Activated CD4-positive, alpha-beta T cell treated with anti-CD3 and anti-CD28 coated beads, Interleukin-2, Interleukin-6, amounts not matched to agents 100 ng/mL and 50 ng/mL, durations not matched to agents 16 hours and 8 hours (primary cell): ENCODE measurements around the gene LDB3.
"Not testable (repeated sequence)": the region's sequence is repeated elsewhere in the genome, so short reads cannot be mapped to it uniquely, and the experiment has no call there.

Source experiments
- DNase-seq: peaks from one replicate; pipeline ENCODE4 v3.0.0-alpha.2; 2020

LDB3 gene

DNA sequence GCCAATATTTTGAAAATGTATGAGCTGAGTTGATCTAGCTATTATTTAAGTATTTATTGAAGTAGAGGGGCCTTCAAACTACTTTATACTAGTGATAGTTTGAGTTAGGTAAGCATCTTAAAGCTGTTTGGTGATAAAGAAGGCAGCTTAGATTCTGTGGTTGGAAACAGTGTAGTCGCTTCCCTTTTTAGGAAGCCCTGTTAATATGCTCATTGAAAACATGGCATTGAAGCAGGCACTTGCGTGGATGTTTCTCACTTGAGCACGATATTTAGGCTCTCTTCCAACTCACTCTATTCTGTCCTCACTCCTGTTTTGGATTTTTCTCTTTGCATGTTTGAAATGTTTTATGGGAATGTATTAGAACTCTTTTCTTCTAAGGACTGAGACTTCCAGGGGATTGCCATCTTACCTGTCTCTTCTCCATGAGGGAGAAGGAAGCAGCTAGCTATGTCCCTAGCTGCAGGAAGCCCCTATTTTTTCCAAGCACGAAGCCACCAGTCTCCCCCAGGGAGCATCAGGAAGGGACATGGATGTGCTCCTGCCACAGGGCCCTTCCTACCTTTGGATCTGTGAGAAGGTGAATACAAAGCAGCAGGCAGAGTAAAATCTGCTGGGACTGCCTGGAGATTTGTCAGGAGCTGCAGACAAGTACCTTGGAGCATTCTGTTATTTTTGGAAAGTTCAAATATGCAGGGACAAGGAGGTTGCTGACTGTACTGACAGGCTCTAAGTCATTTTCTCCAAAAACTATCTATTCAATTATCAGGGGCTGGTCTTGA lies 66.1 kb downstream of the LDB3 start:
- no peak for DNase-seq

DNA sequence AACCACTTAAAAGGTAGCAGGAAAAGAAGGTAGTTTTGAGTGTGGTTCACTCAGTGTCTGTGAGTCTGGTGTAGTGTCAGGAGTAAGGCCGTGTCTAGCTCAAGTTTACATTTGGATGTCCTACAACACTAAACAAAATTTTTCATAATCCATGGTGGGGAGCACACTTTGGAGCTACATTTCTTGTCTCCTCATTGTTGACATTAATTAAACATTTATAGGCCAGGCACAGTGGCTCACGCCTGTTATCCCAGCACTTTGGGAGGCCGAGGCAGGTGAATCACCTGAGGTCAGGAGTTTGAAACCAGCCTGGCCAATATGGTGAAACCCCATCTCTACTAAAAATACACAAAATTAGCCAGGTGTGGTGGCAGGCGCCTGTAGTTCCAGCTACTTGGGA lies 67.0 kb downstream of the LDB3 start:
- not testable (repeated sequence) for DNase-seq

DNA sequence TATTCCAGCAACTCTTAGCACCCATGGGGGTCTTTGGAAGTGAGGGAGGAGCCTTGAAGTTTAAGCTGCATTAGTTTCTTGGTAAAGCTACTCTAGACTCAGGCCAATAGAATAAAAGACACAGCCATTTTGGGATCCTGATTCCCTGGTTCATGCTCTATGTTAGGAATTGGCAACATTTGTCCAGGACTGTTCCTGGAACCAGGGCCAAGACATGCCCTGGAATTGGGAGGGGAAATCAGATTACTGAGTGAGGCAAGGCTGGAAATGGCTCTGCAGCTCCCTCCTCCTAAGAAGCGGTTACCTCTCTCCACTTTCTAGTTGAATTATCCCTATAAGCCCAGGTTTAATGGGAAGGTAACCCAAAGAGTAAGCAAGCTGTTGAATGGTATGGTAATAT lies 73.9 kb downstream of the LDB3 start:
- no peak for DNase-seq

DNA sequence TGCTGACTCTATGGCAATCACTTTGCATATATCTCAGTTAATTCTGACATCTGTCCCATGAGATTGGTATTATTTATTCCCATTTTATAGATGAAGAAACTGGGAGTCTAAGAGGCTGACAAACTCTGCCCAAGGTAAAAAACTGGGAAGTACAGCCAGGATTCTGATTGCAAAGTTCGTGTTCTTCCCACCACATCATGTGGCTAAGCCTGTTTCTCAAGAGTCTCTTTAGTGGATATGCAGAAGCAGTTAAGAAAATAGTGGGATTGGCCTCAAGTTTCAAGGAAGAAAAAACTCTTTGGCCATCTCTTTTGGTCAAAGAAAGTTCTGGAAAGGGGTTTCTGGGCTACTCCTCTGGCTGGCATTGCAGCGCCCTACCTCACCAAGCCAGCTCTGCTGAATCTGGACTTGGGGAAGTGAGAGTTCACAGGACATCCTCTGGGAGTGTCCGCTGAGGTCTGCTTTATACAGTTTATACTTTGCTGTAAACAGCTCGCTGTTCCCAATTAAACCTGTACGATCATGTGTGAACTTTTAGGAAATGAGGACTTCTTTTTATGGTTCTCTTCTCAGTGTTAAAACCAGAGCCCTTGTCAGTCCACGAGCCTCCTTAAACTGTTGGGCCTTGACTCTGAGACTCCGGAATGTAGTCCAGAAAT lies 75.9 kb downstream of the LDB3 start:
- no peak for DNase-seq

DNA sequence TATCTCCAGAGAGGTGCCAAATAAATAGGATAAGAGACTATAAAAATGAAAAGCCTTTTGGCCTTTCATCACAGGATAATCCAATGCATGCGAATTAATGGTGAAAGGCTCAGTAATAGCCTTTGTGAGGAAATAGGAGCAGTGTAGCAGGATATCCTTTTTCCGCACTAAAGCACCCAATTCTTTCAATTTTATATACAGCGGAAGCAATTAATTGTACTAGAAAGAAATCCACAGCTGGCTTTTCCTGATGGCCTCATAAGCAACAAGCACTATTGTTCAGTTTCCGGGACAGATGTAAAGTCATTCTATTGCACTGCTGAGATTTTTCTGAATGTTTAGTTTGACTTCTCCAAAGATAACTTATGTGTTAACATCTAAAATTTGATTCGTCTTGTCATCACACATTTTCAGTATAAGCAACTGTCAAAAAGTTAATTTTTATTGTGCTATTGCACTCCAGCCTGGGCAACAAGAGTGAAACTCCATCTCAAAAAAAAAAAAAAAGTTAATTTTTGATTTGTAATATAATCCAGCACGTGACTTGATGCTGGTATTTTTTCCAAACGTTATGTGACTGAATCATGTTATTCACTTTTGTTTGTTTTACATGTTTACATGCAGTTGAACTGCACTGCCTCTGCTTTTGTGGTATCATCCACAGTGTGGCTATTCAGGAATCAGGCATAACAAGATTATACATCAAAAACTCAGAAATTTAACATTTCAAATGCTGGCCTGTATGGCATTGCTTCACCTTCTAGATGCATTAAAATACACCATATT lies 79.7 kb downstream of the LDB3 start:
- no peak for DNase-seq

DNA sequence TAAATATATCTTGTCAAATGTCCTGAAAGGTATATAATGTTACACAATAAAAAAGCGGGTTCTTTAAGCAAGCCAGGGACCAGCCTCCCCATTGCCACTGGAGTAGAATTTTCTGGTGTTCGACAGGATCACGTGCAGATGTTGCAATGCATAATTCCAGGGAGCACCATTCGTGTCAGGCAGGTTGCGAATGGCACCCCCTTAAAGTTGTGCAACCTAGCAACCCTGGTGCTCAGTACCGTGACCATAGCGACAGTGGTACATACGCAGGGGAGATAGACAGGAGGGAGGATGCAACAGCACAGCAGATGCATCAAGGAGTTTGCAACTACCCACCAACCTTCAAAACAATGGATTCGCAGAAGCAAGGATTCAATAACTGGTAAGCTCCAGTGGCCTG lies 81.5 kb downstream of the LDB3 start:
- DNase-seq: no peak

DNA sequence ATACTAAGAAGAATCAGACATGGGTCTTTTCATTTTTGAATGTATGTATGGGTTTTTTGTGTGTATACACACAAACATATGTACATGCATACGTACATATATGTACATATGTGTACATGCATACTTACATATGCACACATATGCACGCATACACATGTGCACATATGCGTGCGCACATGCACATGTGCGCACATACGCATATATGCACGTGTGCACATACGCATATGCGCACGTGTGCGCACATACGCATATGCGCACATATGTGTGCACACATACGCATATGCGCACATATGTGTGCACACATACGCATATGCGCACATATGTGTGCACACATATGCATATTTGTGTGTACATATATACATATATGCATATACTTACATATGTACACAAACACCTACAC lies 83.2 kb downstream of the LDB3 start:
- DNase-seq: no peak

DNA sequence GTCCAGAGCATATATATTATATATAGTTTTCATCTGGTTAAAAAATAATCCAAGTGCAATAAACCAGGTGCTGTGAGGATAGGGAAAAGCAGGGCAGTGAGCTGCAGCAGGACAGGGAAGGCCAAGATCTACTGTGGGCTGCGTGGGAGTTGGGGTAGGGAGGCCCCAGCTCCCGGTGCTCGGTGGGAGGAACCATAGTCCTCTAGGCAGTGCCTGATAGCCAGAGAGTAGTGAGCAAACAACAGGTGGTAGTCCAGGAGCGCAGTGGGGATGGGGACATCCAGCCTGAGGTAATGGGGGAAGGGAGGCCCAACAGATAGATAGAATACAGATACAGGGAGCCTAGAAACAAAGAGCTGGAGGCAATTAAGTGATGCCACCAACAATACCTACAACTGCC lies 84.0 kb downstream of the LDB3 start:
- no peak for DNase-seq

DNA sequence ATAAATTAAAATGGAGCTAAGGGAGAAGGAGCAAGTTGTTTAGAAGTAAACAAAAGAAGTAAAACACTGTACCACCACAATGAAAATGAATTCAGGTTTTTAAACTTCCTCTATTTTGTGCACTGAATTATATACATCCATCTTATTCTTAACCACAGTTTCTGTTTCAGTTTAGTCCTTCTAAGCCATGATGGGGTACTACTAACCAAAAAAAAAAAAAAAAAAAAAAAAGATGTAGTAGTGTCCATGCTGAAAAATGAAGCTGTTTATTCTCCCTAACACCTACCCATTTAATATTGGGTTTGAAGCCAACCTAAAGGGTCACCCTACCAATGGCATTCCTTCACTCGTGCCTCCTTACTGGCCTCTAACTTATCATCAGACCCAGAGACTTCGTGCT lies 84.7 kb downstream of the LDB3 start:
- no peak for DNase-seq

DNA sequence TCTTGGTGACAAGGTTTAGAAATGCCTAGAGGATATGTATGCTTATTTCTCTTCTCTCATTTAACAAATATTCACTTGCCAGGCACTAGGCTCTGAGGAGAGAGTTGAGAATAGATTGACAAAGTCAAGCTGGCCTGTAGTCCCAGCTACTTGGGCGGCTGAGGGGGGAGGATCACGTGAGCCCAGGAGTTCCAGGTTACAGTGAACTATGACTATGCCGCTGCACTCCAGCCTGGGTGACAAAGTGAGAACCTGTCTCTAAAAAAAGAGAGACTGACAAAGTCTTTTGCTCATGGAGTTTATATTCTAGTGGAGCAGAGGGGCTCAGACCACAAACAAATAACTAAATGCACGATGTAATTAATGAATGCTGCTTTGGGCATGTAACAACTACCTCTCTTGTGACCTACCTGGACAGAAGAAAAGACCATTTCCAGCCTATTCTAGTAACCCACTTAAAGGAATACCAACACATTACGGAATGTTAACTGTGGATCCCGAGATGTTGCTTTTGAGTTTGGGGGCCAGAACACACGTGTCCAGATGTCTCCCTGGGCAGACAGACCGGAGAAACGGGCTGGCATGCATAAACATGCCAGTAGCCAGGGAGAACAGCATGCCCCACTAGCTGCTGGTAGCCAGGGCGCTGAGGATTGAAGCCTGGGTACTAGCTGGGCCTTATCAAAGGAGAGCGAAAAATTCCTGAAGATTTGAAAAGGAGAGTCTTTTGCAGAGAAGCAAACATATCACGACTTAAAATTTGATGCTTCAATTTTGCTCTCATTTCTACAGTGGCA lies 85.5 kb downstream of the LDB3 start:
- DNase-seq: no peak

DNA sequence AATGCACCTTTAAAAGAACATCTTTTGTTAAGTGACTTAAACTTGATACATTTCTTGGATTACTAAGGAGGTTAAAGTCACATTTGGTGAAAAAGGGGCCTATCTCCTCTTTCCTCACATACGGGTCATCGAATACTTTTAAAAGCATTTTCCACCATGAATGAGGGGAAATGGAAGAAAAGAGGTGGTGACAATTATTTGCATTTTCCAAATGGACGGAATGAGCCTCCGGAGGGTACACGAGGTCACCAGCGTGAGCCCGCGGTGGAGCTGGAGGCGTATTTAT lies 87.1 kb downstream of the LDB3 start:
- DNase-seq: no peak

DNA sequence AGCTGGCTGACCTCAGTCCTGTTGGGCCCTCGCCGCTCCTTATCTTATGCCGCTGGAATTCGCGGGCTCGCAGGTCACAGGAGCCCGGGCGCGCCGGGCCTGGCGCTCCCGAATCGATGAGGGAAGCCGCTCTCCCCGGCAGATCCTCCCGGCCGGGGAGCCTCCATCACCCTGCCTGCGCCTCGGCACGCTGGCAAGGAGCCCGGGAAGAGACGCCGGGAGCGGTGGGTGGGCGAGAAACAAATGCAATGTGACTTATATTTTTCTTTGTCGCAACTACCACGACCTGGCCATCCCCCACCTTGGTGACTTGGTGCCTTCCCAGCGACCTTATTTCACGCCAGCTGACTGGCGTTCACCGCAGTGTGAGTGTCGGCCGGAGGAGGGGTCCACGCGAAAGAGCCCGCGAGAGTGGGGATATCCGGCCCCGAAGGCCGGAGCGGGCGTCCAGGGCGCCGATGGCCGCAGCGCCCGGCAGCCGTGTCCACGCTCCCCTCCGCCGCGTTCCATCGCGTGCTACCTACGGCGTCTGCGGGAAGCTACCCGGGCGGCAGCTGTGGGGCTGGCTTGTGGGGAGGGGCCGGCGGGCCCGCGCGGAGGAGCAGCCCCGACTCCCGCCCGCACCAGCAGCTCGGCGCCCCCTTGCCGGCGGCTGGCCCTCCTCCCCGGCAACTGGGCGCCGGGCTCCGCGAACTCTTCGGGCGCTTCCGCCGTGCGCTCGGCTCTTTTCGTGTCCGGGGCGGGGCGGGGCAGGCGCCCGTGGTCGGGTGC lies 87.6 kb downstream of the LDB3 start:
- peak; percentile 93 for DNase-seq

DNA sequence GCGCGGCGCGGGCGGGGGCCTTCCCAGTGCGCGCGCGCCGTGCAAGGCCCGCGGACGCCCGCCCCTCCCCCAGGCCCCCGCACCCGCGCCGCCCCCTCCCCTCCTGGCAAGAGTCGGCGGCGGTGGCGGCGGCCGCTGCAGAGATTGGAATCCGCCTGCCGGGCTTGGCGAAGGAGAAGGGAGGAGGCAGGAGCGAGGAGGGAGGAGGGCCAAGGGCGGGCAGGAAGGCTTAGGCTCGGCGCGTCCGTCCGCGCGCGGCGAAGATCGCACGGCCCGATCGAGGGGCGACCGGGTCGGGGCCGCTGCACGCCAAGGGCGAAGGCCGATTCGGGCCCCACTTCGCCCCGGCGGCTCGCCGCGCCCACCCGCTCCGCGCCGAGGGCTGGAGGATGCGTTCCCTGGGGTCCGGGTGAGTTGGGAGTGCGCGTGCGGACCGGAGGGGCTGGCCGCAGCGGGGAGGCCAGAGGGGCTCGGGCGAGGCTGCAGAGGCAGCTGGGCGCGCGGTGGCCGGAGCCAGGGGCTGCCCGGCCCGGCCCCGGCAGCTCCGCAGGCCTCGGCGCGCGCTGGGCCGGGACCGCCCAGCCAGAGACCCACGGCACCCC lies 88.3 kb downstream of the LDB3 start, which contains the start of gene BMPR1A:
BMPR1A (plus strand) TSS at position 109 of the 602 bp plus-strand sequence. CDS start 119,400 bp downstream, outside the sequence.
- DNase-seq: no peak

DNA sequence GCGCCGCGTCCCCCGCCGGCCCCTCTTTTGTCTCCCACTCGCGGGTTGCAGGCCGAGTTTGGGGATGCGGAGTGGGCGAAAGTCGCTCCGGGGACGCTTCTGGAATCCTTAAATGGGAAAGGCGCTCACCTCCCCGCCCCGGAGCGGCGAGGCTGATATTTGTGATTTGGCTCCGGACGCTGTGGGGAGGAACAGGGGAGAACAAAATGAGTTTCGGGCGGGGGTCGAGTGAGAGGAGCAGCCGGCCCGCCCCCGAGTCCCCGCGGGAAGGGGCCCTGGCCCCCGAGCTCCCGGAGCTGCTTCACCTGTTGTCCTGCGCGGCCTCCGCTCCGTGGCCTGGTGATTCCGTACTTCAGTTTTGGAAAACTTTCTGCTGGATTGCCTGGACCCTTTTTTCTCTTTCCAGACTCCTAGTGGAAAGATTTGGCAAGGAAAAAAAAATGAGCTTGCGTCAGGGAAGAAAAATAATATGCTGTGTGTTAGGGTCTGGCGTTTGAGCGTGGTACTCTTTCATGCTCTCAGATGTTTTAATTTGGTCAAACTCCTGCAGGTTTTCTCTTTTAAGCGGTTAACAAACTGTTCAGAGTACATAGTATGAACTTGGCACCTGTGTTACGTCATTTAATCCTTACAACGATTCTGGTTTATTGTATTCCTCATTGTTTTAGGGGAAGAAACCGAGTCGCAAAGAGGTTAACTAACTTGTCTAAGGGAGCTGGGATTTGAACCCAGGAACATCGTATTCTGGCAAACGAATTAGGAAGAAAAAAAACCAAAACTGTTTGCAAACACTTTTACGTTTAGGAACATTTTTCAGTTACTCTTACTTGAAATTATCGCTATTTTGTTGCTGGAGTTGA lies 89.0 kb downstream of the LDB3 start:
- peak; percentile 26 for DNase-seq

DNA sequence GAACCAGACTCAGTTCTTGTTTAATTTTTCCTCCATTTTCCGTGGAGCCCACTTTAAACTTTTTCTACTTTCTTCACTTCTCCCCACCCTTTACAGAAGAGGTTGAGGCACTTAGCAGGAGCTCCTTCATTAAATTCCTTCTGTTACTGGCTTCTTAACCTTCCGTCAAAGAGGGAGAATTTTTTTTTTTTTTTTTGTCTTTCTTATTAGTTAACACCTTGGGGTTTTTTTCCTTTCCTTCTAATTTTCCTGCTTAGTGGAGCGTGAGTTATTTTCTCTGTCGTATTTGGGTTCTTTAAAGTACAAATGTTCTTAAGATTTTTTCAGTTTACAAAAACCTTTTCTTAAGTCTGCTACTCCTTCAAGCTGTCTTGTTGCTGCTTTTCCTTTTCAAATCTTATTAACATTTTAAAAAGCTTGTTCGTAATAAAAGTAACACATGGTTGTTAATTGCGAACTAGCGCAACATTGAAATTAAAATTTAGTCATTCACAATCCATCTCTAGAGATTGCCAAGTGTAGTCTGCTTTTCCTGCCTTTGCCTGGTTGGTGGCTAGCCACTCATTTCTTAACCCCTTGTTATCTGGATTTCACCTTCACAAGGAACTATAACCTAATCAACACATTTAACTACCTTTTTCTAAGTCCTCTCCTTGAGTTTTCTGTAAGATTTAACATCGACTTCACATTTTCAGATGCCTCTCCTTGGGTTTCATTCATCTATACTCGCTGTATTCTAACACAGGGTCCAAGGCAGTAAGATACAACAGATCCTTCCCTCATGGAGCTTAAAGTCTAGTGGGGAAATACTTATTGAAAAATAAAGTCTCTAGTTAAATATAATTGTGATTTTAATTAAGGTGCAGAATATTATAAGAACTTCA lies 90.1 kb downstream of the LDB3 start:
- no peak for DNase-seq

DNA sequence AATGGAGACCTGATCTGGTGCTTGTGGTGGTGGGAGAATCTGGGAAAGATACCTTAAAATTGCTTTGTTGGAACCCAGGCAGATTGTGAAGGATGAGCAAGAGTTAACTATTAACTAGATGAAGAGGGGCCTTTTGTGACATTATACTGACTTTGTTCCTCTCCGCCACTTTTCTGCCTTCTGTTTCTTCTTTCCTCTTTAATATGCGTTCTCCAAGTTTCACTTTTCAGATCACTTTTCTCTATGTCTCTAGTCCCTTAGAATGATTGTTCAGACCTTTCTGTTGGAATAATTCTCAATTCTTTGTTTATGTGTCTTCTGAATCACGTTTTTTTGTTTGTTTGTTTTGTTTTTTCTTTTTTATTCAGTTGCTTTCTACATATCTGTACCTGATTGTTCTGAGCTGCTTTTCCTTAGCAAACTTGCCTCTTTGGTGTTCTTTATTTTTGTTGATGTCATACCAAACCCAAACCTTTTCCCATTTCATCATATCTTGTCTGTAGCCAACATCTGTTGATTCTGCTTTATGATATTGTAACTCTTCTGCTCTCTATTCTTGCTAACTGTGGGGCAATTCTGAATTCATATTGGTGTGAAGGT lies 90.9 kb downstream of the LDB3 start:
- DNase-seq: no peak

DNA sequence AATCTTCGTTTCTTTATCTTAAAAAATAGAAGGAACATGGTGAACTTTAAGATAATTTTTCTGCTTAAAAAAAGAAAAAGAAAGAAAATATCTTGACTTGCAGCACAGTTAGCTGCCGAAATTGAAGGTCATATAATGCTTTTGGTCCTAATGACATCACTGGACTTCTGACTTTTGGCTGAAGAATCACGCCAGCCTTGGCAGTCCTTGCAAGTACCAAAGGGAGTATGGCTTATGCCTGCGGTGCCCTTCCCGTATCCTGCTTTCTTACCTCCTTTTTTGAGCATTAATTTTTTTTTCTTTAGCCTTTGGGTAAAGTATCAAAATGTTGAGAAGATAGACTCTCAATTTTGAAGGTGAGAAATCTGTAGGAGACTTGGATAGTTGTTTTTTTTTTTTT lies 95.1 kb downstream of the LDB3 start:
- DNase-seq: no peak

DNA sequence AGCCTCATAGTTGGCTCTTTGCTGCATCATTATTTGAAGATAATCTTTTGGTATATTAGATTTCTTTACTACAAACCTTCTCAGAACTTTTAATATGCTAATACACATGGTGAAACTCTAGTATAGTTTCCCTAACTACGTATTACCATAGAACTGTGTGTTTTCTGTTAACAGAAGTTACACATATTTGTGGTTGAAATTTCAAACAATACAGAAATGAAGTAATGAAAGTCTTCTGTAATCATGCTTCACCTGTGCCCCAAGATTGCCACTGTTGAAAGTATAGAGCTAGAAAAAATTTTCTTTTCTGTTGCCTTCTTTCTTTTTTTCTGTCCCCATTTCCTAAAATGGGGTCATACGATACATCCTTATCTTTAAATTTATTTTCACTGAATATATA lies 97.2 kb downstream of the LDB3 start:
- no peak for DNase-seq

DNA sequence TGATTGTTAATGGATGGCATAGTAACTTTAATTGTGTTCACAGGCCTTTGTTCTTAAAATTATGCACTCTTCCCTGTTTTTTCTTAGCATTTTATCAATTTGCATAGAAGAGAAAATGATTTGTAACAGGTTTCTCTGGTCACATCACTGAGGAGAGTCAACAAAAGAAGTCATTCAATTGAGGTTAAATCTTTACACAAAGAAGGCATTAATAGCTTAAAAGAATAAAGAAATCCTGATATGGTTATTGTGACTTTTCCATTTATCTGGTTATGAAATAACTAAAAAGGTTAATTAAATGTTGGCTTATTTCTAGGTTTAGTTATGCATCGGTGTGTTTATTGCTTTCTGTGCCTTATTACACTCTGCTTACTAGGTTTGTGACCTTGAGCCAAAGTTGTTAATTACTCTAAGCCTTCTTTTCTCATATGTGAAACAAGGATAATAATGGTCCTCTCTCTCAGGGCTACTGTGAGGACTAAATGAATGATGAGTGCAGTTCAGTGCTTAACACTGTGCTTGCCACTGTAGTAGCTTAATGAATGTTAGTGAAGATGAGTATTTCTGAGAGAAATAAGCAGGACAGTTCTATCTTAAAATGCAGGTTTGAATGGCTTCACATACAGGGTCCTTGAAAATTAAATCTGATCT lies 100.2 kb downstream of the LDB3 start:
- DNase-seq: no peak
